AG10803 (cell line): ENCODE measurements around the gene TMEM225B.
"Not testable (repeated sequence)": the region's sequence is repeated elsewhere in the genome, so short reads cannot be mapped to it uniquely, and the experiment has no call there.

ENCODE experiments used
- DNase-seq: peaks from one replicate; pipeline ENCODE4 v3.0.0; 2010; ENCODE audit warnings: low read depth
- H3K4me3 ChIP-seq: 2 replicates; pipeline ENCODE4 v1.5.1; 2011; ENCODE audit warnings: mild to moderate bottlenecking, low read length, control low read depth
- CTCF ChIP-seq: conservative IDR thresholded peaks from 2 replicates; pipeline ENCODE4 v1.5.1; 2011; ENCODE audit warnings: mild to moderate bottlenecking, low read length, control low read depth, inconsistent platforms

Gene TMEM225B

GRCh38 chr7:99645590-99645989 lies 47.5 kb downstream of the TMEM225B start:
- DNase-seq = no peak
- TF ChIP-seq CTCF = no peak
- no peak overlapping the region for H3K4me3 ChIP-seq

- TF ChIP-seq CTCF = no peak
These were observed 50.8 kb downstream of the TMEM225B start for GRCh38 chr7:99648843-99649242.

DNA sequence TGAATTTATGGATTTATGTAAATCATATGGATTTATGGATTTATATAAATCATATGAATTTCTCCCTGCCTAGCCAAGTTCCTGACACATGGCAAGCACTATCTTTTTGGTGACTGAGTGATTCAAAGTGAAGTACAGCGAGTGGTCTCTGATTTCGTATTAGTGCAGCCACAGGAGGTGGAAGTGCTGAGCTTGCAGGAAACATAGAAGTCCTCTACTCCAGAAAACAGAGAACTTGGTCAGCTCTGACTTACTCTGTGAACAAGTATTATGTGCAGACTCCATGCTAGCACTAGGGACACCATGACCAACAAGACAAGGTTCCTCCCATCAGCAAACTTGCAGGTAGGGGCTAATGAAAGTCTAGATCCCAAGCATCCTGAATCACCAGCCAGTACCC lies 53.2 kb downstream of the TMEM225B start:
- no peak overlapping the region for H3K4me3 ChIP-seq
- no peak for DNase-seq
- TF ChIP-seq CTCF = no peak

More at GRCh38 chr7:99648843-99649242, 50.8 kb downstream of the TMEM225B start:
- no peak for DNase-seq
- no peak overlapping the region for H3K4me3 ChIP-seq

DNA sequence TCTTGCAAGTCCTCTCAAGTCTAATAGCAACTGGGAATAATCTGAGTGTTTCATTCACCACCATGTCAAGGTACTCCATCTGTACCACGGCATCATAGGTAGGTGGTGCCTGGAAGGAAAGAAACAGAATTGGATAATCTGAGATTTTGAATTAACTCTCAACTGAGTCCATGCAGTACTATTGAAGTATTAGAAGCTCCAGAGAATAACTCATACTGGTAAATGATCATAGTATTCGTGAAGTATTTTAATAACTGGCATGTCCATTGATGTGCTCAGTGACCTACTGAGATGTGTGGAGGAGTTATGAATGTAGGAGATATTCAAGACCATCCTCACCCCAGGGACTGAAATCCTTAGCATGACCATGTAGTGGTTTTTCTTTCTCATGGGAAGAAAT lies 54.6 kb downstream of the TMEM225B start:
- no peak for DNase-seq
- no peak for TF ChIP-seq CTCF
- no peak overlapping the region for H3K4me3 ChIP-seq

- not testable (repeated sequence) for H3K4me3 ChIP-seq
These were observed 55.2 kb downstream of the TMEM225B start for GRCh38 chr7:99653269-99653668.

GRCh38 chr7:99653754-99654153 lies 55.7 kb downstream of the TMEM225B start:
- no peak for TF ChIP-seq CTCF
- DNase-seq = no peak

More at GRCh38 chr7:99653269-99653668, 55.2 kb downstream of the TMEM225B start:
- DNase-seq = not testable (repeated sequence)

DNA sequence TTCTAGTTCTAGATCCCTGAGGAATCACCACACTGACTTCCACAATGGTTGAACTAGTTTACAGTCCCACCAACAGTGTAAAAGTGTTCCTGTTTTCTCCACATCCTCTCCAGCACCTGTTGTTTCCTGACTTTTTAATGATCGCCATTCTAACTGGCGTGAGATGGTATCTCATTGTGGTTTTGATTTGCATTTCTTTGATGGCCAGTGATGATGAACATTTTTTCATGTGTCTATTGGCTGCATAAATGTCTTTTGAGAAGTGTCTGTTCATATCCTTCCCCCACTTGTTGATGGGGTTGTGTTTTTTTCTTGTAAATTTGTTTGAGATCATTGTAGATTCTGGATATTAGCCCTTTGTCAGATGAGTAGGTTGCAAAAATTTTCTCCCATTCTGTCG lies 56.6 kb downstream of the TMEM225B start:
- H3K4me3 ChIP-seq, DNase-seq: not testable (repeated sequence)

More at GRCh38 chr7:99653754-99654153, 55.7 kb downstream of the TMEM225B start:
- no peak overlapping the region for H3K4me3 ChIP-seq

DNA sequence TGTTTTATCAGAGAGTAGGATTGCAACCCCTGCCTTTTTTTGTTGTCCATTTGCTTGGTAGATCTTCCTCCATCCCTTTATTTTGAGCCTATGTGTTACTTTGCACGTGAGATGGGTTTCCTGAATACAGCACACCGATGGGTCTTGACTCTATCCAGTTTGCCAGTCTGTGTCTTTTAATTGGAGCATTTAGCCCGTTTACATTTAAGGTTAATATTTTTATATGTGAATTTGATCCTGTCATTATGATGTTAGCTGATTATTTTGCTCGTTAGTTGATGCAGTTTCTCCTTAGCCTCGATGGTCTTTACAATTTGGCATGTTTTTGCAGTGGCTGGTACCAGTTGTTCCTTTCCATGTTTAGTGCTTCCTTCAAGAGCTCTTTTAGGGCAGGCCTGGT lies 59.8 kb downstream of the TMEM225B start:
- not testable (repeated sequence) for H3K4me3 ChIP-seq, DNase-seq
